Gastroesophageal sphincter (tissue), 4 donors: ENCODE results near the gene PTGS2. TPM values are rescaled to one million over a fixed set of nuclear protein-coding genes. Genes with fewer than 3 reads are reported as not detected.

Experiments
- ATAC-seq: fragments of 150-250 bp; one replicate; pipeline ENCODE4 v1.9.1; 2016; ENCODE audit warnings: mild to moderate bottlenecking, moderate library complexity
- H3K27ac ChIP-seq, 4 donors: fragments of 200-600 bp; sonication (generic) in 3 of 4; 1 replicate in 3 of 4; 2 replicates in 1 of 4; pipeline ENCODE4 v1.5.1; 2016 to 2019
- H3K27me3 ChIP-seq: fragments of 200-600 bp; sonication (generic); one replicate; pipeline ENCODE4 v1.5.1; 2019
- H3K36me3 ChIP-seq, 2 donors: fragments of 200-600 bp; sonication (generic); one replicate each; pipeline ENCODE4 v1.5.1; 2019; ENCODE audit warnings: control low read depth in 1 of 2
- H3K4me1 ChIP-seq, 3 donors: fragments of 200-600 bp; sonication (generic); 1 replicate in 2 of 3; 2 replicates in 1 of 3; pipeline ENCODE4 v1.5.1; 2016 to 2019; ENCODE audit warnings: control low read depth in 2 of 3
- H3K4me3 ChIP-seq, 2 donors: fragments of 200-600 bp; sonication (generic); one replicate each; pipeline ENCODE4 v1.5.1; 2019; ENCODE audit warnings: mild to moderate bottlenecking in 1 of 2, moderate library complexity in 1 of 2
- H3K9me3 ChIP-seq, 3 donors: fragments of 200-600 bp; sonication (generic); one replicate each; pipeline ENCODE4 v1.5.1; 2017 to 2019; ENCODE audit warnings: control low read depth in 2 of 3
- CTCF ChIP-seq, 4 experiments: fragments of 200-600 bp in 2 of 4; fragments of 450-650 bp in 2 of 4; sonication (generic) in 1 of 4; IDR thresholded peaks; one replicate each; pipeline ENCODE4 v1.5.1; 2017 to 2019; ENCODE audit warnings: antibody characterized with exemption in 4 of 4, mild to moderate bottlenecking in 2 of 4, moderate library complexity in 2 of 4
- EP300 ChIP-seq: sonication (generic); formaldehyde crosslinking; IDR thresholded peaks from one replicate; pipeline ENCODE4 v1.6.1; 2017; ENCODE audit warnings: antibody characterized with exemption, mild to moderate bottlenecking
- POLR2A ChIP-seq, 2 donors: fragments of 450-650 bp; IDR thresholded peaks; one replicate each; pipeline ENCODE4 v1.6.1; 2017; ENCODE audit warnings: antibody characterized with exemption in 2 of 2, mild to moderate bottlenecking in 2 of 2, moderate library complexity in 1 of 2
- POLR2AphosphoS5 ChIP-seq: sonication (generic); formaldehyde crosslinking; IDR thresholded peaks from one replicate; pipeline ENCODE4 v1.6.1; 2017; ENCODE audit warnings: antibody characterized with exemption
- WGBS, 2 donors: methylation state at CpG; one replicate each; pipeline ENCODE4 v1.1.5; 2018; ENCODE audit warnings: low coverage in 1 of 2; 5-methylcytosine and 5-hydroxymethylcytosine counted together
- total RNA-seq, 4 donors: library from RNA; depleted of rRNA; stranded (reverse); fragments of >200 nt; gene quantifications; one replicate each; pipeline ENCODE4 v1.1.0, GENCODE V29; 2016

PTGS2 gene
- total RNA-seq, 4 donors from 2014 or later: 2.2 to 13.6 (median 8.7) TPM

DNA sequence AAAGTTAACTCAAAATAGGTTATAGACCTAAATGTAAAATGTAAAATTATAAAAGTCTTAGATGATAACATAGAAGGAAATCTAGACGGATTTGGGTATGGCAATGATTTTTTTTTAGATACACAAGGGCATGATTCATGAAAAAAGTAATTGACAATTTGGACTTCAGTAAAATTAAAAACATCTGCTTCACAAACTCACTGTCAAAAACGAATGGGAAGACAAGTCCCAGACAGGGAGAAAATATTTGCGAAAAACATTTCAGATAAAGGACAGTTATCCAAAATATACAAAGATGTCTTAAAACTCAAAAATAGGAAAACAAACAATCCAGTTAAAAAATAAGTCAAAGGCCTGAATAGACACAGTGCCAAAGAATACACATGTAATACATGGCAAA, 9.7 kb upstream of the PTGS2 start:
- WGBS, 2 donors: 63 to 76% methylated on average over 3 of the region's 3 CpGs

DNA sequence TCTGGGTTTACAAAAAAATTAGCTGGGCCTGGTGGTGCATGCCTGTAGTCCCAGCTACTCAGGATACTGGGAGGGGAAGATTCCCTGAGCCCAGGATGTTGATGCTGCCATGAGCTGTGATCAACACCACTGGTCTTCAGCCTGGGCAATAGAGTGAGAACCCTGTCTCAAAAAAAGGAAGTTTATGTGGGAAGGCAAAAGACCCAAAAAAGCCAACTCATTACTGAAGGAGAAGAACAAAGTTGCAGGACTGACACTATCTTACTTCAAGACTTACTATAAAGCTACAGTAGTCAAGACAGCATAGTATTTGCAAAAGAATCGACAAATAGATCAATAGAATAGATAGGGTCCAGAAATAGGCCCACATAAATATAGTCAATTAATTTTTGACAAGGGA, 9.2 kb upstream of the PTGS2 start:
- WGBS, 2 donors: 67 to 74% methylated on average over 1 of the region's 1 CpG
- TF ChIP-seq POLR2A (IDR thresholded peaks at IDR 0.05) (no peak), CTCF (IDR thresholded peaks at IDR 0.05) (no peak), EP300 (no peak), POLR2AphosphoS5 (no peak)
- ATAC-seq: no peak
- H3K27ac ChIP-seq: no peak overlapping the region
- peaks cover 0 to 4% (median 0%) of the 10 kb centered on the region in 3 donors for H3K9me3 ChIP-seq
- no peaks in the 10 kb centered on the region for H3K4me1 ChIP-seq
- H3K36me3 ChIP-seq: no peaks in the 10 kb centered on the region
- no peak overlapping the region for H3K4me3 ChIP-seq
- no peaks in the 10 kb centered on the region for H3K27me3 ChIP-seq

More for the DNA sequence above, 9.7 kb upstream of the PTGS2 start:
- H3K4me1 ChIP-seq: no peaks in the 10 kb centered on the region
- H3K9me3 ChIP-seq: peaks cover 0 to 4% (median 0%) of the 10 kb centered on the region in 3 donors
- H3K36me3 ChIP-seq: no peaks in the 10 kb centered on the region
- no peak overlapping the region for H3K4me3 ChIP-seq
- no peaks in the 10 kb centered on the region for H3K27me3 ChIP-seq
- ATAC-seq: no peak
- H3K27ac ChIP-seq: no peak overlapping the region
- no peak for TF ChIP-seq CTCF (IDR thresholded peaks at IDR 0.05)
- TF ChIP-seq POLR2AphosphoS5: no peak
- no peak for TF ChIP-seq EP300
- no peak for TF ChIP-seq POLR2A (IDR thresholded peaks at IDR 0.05)

GRCh38 chr1:186683652-186684410, 3.6 kb upstream of the PTGS2 start:
- Histone ChIP-seq H3K4me1 (peaks cover 0 to 28% (median 4%) of the 10 kb centered on the region in 3 donors), H3K4me3 (no peak overlapping the region), H3K27ac (no peak overlapping the region), H3K27me3 (no peaks in the 10 kb centered on the region), H3K9me3 (peaks cover 0 to 4% (median 0%) of the 10 kb centered on the region in 3 donors), H3K36me3 (no peaks in the 10 kb centered on the region)
- 83 to 85% methylated on average over 5 to 6 of the region's 6 CpGs for WGBS, 2 donors
- no peak for TF ChIP-seq EP300
- ATAC-seq: no peak

- WGBS, 2 donors: 17 to 22% methylated on average over 1 of the region's 1 CpG
- H3K36me3 ChIP-seq: peaks cover 0 to 6% of the 10 kb centered on the region in 2 donors
- no peaks in the 10 kb centered on the region for H3K27me3 ChIP-seq
- H3K4me1 ChIP-seq: peaks cover 0 to 33% (median 4%) of the 10 kb centered on the region in 3 donors
- ATAC-seq: no peak
- TF ChIP-seq EP300: no peak
- no peak for TF ChIP-seq POLR2AphosphoS5
- TF ChIP-seq CTCF (IDR thresholded peaks at IDR 0.05): peak in 3 of 4 experiments; percentile 23 to 51 (median 27)
- TF ChIP-seq POLR2A (IDR thresholded peaks at IDR 0.05): no peak
- H3K27ac ChIP-seq: no peak overlapping the region
- H3K9me3 ChIP-seq: no peaks in the 10 kb centered on the region
- no peak overlapping the region for H3K4me3 ChIP-seq
Measured at GRCh38 chr1:186682736-186683135, 2.5 kb upstream of the PTGS2 start.

- no peaks in the 10 kb centered on the region for H3K9me3 ChIP-seq
- H3K27ac ChIP-seq: peak overlapping the region in 1 of 4 donors; percentile 96
- no peaks in the 10 kb centered on the region for H3K27me3 ChIP-seq
- peaks cover 0 to 33% (median 4%) of the 10 kb centered on the region in 3 donors for H3K4me1 ChIP-seq
- peaks cover 0 to 15% of the 10 kb centered on the region in 2 donors for H3K36me3 ChIP-seq
- peak overlapping the region; percentile 75 to 94 for H3K4me3 ChIP-seq
- WGBS, 2 donors: 36 to 50% methylated on average over 2 of the region's 2 CpGs
- TF ChIP-seq CTCF (IDR thresholded peaks at IDR 0.05) (no peak), POLR2A (IDR thresholded peaks at IDR 0.05) (no peak), POLR2AphosphoS5 (no peak), EP300 (no peak)
- ATAC-seq: no peak
Measured at GRCh38 chr1:186681801-186682200, 1.6 kb upstream of the PTGS2 start.
